HG03565 (cell line): ENCODE measurements around the gene AKNA.
"Not testable (repeated sequence)": the region's sequence is repeated elsewhere in the genome, so short reads cannot be mapped to it uniquely, and the experiment has no call there.

Experiments
- ATAC-seq: cut with Tn5 transposase; IDR thresholded peaks from one replicate; pipeline ENCODE4 v1.9.1; 2021; ENCODE audit warnings: mild to moderate bottlenecking, moderate library complexity; ENCODE audit not compliant: unreplicated experiment

Gene AKNA

DNA sequence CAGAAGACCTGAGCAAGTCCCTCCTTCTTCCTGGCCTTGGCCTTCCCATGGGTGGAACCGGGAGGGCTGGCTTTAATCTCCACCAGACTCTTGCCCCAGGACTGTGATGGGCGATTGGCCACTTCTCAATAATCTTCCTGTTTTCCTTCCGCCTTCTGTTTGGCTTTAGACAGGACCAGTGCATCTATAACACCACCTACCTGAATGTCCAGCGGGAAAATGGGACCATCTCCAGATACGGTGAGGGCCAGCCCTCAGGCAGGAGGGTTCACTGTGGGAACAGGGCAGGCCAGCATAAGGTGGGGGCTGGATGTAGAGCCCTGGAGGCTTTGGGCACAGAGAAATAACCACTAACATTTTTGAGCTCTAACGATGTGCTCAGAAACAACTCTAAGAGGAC lies 63.9 kb downstream of the AKNA start:
- ATAC-seq = not testable (repeated sequence)

DNA sequence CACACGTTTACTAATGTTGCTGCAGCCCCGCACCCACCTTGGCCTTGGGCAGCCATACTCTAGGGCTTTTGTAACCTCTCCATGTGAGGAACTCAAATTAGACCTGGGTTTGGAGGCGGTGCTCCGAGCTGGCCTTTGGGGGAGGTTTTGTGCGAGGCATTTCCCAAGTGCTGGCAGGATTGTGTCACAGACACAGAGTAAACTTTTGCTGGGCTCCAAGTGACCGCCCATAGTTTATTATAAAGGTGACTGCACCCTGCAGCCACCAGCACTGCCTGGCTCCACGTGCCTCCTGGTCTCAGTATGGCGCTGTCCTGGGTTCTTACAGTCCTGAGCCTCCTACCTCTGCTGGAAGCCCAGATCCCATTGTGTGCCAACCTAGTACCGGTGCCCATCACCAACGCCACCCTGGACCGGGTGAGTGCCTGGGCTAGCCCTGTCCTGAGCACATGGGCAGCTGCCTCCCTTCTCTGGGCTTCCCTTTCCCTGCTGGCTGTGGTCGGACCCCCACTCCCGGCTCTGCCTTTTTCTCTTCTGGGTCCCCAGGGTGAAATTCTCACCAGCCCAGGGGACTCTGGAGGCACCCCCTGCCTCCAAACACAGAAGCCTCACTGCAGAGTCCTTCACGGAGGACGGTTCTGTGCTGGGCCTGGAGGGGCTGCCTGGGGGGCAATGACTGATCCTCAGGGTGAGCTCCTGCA lies 64.8 kb downstream of the AKNA start, which contains the start of gene ORM1:
Gene ORM1, plus strand, starts transcription at position 268 of the 701 bp plus-strand sequence. Its CDS starts 36 bp downstream, at position 304.
- not testable (repeated sequence) for ATAC-seq

DNA sequence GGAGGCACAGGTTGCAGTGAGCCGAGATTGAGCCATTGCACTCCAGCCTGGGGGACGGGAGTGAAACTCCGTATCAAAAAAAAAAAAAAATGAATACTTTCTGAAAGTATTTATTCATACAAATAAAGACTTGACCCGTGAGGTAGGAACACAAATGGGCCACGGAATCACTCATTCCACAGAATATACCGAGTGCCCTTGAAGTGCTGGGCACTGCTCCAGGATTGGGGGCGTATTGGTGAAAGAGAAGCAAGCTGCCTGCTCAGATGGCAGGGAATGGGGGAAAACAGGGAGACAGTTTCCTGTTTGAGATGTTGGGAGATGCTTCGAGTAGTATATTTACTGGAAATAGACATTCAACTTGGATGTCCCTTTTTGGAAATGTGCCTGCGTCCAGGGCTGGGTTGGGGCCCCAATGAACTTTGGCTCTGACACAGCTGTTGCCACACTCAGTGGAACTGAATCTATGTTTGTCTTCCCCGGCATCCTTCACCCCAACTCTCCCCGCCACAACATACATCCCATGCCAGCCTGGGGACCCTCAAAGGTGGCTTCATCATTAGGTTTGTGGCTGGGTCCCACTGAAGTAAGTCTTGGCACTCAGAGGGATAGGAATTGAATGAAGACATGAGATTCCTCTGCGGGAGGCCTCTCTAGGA lies 65.5 kb downstream of the AKNA start:
- ATAC-seq = not testable (repeated sequence)

DNA sequence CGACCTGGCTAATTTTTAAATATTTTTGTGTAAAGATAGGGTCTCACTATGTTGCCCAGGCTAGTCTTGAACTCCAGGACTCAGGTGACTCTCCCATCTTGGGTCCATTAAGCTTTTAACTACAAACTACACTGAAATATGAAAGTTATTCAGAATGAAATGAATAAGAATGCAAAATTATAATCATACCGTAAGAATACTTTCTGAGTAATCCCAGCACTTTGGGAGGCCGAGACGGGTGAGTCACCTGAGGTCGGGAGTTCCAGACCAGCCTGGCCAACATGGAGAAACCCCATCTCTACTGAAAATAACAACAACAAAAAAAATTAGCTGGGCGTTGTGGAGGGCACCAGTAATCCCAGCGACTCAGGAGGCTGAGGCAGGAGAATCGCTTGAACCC lies 66.0 kb downstream of the AKNA start:
- ATAC-seq = no peak

DNA sequence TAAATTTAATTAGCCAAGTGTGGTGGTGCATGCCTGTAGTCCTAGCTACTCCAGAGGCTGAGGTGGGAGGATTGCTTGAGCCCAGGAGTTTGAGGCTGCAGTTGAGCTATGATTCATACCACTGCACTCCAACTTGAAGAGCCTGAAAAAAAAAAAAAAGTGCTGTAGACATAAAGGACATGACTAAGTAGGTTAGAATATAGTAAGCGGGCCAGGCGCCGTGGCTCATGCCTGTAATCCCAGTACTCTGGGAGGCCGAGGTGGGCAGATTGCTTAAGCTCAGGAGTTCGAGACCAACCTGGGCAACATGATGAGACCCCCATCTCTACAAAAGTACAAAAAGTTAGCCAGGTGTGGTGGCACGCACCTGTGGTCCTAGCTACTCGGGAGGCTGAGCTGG lies 67.1 kb downstream of the AKNA start:
- not testable (repeated sequence) for ATAC-seq

DNA sequence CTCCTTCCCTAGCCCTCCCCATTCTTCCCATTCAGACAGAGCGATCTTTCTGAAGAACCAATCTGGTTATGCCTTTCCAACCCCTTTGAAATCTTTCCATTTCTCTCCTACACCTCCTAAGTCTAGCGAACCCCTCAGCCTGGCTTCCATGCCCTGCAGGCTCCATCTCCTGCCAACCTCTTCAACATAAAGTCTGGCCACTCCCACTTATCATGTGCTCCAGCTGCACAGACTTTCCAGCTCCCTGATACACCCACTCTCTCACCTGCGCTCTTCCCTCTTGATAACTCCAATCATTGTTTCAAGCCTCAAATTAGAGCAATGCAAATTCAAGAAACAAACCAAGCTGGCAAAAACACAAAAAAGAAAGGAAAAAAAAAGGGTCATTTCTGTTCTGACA lies 68.6 kb downstream of the AKNA start:
- ATAC-seq = no peak

DNA sequence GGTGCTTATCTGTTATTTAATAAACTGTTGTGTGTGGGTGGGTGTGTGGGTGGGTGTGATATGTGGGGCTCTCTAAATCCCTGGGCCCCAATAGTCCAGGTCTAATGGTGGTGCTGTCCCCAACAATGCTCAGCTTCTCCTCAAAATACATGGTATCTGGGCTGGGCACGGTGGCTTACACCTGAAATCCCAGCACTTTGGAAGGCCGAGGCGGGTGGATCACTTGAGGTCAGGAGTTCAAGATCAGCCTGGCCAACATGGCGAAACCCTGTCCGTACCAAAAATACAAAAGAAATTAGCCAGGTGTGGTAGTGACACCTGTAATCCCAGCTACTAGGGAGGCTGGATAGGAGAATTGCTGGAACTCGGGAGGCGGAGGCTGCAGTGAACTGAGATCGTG lies 69.4 kb downstream of the AKNA start:
- ATAC-seq = no peak

DNA sequence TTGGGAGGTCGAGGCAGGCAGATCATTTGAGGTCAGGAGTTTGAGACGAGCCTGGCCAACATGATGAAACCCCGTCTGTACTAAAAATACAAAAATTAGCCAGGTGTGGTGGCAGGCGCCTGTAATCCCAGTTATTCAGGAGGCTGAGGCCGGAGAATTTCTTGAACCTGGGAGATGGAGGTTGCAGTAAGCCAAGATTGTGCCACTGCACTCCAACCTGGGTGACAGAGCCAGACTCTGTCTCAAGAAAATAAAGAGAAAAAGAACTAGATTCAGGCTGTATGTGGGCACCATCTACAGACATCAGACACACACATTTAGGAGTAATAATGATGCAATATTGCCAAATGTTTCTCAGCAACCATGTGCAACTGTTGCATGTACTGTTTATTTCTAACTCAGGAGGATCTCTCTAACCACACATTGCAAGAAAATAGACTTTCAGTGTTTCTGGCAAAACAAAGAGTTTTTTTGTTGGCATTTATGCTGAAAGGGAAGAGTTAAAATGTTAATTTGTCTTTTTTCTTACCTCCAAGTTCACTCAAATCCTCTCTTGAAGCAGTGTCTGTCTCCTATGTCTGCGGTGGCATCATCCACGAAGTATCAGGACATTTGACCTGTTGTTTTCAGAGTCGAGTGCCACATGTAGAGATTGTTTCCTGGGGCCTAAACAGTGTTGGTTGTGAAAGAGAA lies 70.0 kb downstream of the AKNA start:
- no peak for ATAC-seq

DNA sequence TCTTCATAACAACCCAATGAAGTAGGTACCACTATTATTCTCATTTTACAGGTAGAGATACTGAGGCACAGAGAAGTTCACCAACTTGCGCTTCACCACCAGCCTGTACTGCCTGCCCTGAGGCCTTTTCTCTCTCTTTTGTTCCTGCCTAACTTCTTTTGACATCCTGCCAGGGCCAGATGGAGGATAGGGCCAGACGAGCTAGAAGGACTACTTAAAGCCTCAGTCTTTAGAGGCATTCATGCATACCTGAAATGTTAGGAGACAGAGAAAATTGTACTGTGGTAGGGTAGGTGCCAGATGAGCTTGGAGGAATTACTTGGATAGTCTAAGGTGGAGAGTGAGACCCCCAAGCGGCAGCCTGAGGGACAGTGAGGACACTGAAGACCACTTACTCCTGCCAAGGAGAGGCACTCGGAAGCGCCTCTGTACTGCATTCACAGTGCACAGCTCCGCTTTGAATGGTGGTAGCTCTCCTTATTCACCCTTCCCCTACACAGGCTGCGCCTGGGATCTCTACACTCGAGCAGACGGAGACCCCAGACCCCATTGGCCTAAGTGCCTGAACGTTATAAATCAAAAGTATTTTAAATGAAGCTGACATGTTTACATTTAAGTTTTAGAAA lies 71.1 kb downstream of the AKNA start:
- no peak for ATAC-seq

DNA sequence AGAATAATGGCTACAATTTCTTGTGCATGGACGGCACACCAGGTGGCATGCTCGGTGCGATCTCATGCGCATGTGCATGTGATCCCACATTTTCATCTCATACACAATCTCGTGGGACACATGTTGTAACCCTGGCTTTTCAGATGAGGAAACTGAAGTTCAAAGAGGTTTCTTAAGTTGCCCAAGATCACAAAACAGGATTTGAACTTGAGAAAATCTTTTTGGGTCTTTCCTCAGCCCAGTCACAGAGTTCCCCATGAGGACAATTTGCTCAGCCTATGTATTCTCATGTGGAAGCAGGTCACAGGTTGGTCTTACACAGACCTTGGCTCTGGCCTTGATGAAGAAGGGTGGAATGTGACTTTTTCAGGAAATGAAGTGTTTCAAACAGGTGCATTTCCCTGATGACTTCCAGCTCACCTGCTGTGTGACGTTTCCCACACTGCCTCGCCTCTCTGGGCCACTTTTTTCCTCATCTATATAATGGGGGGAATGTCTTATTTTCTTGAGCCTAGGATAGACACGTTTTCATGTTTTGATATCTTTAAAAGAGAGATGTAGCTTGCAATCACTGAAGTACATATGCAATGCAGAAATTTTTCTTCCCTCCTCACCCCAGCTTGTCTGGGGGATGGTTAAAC lies 71.9 kb downstream of the AKNA start:
- ATAC-seq = no peak

DNA sequence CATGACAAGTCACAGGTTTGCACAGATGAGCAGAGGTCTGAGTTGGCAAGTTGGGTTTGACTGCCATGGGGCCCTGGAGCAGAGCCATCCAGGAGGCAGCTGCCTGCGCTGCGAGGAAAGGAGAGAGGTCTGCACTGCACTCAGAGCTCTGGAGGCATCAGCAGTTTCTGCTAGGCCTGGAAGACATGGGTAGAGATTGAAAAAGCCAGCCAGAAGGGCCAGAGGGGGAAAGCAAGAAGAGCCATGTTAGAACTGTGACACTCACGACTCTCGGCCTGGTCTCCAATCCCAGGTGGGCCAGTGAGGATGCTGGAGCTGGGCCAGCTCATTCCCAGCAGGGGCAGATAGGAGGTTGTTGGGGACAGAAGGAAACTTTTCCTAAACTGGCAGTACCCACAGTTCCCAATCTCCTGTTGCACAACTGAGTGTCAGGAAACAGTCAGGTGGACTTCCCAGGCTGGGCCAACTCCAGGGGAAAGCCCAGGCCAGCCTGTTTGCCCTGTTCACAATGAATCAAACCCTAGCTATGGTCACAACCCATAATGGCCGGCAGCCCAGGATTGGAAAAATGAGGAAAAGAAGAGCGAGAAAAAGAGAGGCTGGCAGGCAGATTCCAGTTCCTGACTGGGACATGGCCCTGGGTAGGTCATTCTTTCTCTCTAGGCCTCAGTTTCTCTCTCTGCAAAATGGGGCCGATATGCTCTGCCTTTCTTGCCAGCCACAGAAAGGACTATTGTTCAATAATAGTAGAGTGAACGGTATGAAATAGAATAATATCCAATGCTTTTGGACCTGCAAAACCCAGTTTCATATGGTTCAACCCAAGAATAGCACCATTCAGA lies 72.7 kb downstream of the AKNA start:
- no peak for ATAC-seq

DNA sequence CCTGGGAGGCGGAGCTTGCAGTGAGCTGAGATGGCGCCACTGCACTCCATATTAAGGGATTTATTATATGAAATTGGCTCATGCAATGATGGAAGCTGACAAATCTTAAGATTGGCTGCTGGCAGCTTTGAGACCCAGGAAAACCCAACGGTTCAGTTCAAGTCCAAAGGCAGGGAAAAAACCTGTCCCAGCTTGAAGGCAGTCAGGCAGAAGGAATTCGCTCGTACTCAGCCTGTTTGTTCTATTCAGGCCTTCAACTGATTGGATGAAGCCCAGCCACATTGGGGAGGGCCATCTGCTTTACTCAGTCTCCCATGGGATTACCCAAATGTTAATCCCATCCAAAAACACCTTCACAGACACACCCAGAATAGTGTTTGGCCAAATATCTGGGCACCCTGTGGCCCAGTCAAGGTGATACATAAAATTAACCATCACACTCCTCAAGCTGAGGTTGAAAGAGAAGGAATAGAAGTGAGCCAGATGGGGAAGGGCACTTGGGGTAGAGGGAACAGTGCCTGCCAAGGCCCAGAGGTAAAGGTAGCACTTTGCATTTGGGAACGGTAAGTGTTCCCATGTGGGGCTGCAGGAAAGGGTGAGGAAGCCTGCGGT lies 73.4 kb downstream of the AKNA start:
- ATAC-seq = no peak

DNA sequence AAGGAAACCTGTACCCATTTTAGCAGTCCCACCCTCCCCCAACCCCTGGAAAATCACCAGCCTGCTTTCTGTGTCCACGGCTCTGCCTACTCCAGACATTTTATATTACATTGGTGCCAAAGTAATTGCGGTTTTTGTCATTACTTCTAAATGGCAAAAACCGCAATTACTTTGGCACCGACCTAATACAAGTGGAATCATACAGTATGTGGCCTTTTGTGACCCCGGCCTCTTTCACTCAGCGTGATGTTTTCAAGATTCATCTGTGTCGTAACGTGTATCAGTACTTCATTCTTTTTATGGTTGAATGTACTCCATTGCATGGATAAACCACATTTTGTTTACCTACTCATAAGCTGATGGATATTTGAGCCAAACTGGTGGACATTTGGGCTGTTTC lies 74.6 kb downstream of the AKNA start:
- no peak for ATAC-seq

DNA sequence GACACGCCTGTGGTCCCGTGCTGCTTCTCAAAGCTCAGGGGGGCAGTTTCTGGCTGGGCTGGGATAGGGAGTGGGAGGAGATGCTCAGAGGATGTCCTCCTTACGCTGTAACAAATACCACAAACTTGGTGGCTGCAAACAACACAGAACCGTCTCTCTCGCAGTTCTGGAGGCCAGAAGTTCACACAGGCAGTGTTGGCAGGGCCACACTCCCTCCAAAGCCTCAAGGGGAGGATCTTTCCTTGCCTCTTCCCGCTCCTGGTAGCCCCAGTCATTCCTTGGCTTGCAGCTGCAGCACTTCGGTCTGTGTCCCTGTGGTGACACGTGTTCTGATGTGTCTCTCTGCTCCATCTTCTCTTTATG lies 75.3 kb downstream of the AKNA start:
- no peak for ATAC-seq

DNA sequence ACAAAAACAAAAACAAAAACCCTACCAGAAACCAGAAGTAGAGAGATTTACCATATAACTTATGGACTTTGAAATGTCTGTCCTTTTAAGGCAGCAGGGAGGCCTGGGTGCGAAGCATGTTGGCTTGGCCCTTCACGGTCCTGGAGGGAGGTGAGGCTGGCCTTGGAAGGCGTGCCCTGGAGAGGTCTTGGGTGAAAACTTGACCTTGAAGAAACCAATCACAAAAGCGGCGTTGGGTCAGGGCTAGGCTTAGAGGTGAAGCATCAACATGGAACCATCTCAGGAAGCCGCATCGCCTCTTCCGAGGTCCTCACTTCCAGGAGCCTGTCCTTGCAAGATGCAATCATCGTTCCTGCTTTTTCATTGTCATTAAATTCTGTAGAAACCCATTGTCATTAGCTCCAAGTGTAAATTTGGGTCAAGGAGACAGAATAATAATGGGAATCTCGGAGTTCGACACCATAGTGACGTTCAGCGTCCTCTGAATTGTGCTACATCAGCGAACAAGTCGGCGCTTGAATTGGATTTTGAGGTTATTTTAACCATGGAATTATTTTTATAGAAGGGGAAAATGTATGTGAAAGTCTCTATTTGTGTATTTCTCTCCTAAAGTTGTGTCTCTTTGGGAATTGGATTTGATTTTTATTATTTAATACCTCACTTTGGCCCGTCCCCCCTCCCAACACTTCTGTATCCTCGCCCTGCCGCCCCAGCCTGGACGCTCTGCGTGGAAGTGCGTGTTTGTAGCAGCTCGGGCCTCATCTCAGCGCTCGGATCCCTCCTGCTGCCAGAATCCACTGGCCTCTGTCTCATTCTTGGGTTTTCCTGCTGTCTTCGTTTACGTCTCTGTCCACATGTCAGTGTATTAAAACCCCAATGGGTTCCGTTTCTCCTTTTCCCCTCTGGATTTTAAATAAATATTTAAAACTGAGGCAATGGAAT lies 75.9 kb downstream of the AKNA start:
- no peak for ATAC-seq

DNA sequence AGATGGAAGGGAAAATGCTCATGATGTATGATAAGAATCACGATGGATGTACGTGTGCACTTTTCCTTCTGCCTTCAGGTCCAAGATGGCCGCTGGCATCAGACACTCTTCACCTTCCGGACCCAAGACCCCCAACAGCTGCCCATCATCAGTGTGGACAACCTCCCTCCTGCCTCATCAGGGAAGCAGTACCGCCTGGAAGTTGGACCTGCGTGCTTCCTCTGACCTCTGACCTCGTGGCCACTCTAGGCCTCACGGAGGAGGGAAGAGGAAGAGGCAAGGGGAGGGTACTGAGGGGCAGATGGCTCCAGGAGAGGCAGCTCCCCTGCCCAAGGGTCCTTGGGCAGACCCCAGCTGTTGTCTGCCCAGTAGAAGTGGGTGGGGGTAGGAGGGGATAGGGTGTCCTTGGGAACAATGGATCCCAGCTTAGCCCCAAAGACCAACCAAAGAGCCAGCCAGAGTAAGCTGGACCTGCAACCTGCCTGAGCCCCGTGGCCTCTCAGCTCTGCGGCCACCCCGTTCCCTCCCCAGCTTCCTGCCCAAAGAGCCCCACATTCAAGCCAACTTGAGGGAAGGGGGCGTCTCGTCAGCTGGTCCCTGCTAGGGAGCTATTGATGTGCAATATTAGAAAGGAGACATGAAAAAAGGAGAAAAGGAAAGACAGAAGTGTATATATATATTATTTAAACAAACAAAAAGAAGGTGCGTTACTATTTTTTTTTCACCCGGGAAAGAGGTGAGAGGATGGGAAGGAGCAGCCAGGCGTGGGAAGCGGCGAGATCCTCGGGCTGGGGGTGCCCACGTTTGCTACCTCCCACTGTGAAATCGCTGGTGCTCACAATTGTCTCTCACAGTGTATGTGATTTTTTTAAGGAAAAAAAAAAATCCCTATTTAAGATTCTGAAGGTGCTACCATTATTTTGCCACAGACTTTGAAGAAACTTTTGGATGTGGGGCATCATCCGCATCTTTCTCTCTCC lies 77.0 kb downstream of the AKNA start:
- no peak for ATAC-seq

DNA sequence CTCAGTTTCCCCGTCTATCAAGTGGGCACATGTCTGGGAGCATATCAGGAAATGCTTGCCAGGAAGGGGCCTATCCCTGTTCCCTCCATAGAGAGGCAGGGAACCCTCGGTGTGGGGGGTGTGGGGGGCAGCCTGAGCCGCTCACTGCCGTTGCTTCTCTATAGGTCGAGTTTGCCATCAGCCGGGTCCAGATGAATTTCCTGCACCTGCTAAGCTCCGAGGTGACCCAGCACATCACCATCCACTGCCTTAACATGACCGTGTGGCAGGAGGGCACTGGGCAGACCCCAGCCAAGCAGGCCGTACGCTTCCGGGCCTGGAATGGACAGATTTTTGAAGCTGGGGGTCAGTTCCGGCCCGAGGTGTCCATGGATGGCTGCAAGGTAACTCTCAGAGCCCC lies 78.7 kb downstream of the AKNA start:
- ATAC-seq = no peak
